ENCODE data around the gene NTRK2.

GRCh38 chr9:84886866-84887265 is 217.3 kb downstream of the NTRK2 start:
- TF ChIP-seq CTCF (IDR thresholded peaks at IDR 0.05) (no peak), POLR2A (IDR thresholded peaks at IDR 0.05) (no peak)
